ENCODE data around the gene POU2F1. TPM values are rescaled to one million over a fixed set of nuclear protein-coding genes. Genes with fewer than 3 reads are reported as not detected.

POU2F1 gene
- total RNA-seq, 1 donor from 2014 or later: 7.5 TPM

DNA sequence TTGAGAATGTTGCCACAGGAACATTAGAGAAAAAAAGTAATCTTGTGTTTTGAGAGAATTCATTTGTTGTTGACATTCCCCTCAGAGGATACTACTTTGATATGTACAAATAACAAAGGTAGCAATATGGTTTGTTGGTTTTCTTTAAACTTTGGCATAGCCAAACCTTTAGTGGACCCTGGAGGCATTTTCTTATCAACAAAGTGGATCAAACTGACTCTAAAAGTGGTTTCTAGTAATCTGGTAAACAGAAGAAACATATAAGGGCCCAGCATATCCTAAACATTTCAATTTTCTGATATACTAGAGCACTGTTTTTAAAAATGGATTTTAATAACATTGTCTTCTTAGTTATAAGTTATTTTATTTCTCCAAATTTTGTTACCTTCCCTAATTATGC lies 29.8 kb downstream of the POU2F1 start:
- ATAC-seq (no peak), DNase-seq (ENCODE audit: missing footprints) (no peak)
- intact Hi-C loops (cut with DNase I): no loop called here

DNA sequence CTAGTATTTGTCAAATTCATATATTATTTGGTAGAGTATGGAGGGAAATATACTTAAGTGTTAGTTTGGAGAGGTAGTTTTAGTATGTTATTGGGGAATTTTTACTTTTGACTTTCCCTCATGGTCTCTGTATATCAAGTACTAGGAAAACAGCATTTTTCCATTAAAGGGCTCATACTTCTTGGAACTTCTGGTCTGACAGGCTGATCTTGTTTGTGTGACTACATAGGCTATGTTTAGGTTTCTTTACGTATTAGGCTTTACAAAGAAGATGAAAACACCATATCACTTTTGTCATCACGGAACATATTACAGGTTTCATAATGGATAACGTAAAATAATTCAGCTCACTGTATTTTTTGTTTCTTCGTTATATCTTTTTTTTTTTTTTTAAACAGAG lies 30.8 kb downstream of the POU2F1 start:
- no peak for DNase-seq (ENCODE audit: missing footprints)
- no peak for ATAC-seq
- intact Hi-C loops (cut with DNase I): no loop called here

DNA sequence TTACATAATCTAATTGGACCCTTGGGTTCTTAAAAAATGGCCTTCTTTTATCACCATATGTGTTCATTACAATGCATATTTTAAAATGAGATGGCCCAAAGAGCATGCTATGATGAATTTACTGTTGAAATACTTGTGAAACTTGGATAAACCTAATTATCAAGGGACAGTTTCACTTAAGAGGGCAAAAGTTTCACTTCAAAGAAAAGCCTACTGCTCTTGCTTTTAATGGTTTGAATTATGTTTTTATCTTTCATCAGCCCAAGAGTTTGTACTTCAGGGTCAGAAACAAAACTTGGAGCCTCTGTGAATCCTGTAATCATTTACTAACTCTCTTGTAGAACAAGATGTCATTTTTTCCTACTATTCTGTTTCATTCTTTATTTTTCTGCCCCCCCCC lies 32.3 kb downstream of the POU2F1 start:
- ATAC-seq (no peak), DNase-seq (ENCODE audit: missing footprints) (no peak)
- intact Hi-C loops (cut with DNase I): no loop called here

DNA sequence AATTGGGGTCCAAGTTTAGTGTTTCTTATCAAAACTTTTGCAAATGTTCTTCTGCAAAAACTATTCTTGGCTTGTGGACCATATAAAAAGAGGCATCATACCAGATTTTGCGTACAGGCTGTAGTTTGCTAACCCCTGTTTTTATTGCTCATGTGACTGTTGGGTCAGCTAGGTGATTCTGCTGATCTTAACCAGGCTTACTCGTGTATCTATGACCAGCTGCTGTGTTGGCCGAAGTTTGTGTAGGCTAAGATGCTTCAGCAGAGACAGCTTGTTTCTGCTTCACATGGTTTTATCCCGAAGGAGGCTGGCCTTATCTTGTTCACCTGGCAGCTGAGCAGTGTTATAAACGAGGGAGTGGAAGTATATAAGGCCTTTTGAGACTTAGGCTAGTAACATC lies 38.2 kb downstream of the POU2F1 start:
- intact Hi-C loops (cut with DNase I): no loop called here
- ATAC-seq: no peak
- no peak for DNase-seq (ENCODE audit: missing footprints)

DNA sequence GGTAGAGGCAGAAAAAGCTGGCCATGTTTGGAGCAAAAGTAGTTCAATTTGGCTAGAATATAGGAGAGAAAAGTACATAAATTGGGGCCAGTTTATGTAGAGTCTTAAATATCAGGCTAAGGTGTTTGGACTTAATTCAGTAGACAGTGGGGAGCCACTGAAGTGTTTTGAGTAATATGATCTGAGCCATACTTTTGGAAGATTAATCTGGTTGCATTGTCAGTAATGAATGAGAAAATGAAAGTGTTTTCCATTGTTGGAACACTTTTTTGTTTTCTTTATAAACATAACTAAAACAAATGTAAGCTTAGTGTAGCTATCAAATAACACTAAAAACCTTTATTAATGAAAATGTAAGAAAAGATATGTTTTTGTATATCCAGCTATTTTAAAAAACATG lies 42.1 kb downstream of the POU2F1 start:
- ATAC-seq (no peak), DNase-seq (ENCODE audit: missing footprints) (no peak)
- intact Hi-C loops (cut with DNase I): no loop called here

DNA sequence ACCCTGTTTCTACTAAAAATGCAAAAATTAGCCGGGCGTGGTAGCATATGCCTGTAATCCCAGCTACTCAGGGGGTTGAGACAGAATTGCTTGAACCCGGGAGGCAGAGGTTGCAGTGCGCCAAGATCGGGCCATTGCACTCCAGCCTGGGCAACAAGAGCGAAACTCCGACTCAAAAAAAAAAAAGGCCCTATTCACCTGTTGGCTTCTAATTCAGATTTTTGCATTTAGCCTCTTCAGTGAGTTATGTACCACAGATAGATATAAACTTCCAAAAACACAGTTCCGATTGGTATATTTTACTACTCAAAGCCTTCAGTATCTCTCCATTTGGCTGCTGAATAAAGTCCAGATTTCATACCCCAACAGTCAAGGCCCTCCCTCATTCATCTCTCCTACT lies 42.7 kb downstream of the POU2F1 start:
- intact Hi-C loops (cut with DNase I): no loop called here
- ATAC-seq (no peak), DNase-seq (ENCODE audit: missing footprints) (no peak)

DNA sequence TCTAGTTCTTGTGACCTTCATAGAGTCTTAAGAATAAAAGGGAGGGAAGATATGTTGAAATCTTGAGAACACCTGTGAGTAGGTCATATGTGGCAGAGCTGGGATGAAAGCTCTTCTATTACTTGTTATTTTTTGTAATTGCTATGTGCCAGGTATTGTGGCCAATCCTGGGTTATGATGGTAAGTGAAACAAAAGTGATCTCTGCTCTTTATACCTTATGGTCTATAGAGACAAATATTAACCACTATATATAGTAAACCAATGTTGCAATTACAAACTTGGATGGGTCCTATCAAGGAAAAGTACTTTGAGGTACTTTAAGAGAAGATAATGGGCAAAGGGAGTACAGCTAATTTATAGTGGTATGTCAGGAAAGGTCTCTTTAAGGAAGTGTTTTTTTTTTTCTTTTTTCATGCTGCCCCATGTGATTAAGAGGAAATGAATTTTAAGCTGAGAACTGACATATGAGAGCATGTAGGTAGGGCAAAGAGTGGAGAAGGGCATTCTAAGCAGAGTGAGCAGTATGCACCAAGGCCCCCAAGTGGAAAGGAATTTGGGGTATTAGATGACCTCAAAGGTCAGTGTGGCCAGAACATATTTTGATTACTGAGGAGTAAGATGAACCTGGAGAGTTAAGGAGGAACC lies 43.3 kb downstream of the POU2F1 start:
- ATAC-seq: peak; percentile 28
- no peak for DNase-seq (ENCODE audit: missing footprints)
- intact Hi-C loops (cut with DNase I): no loop called here

DNA sequence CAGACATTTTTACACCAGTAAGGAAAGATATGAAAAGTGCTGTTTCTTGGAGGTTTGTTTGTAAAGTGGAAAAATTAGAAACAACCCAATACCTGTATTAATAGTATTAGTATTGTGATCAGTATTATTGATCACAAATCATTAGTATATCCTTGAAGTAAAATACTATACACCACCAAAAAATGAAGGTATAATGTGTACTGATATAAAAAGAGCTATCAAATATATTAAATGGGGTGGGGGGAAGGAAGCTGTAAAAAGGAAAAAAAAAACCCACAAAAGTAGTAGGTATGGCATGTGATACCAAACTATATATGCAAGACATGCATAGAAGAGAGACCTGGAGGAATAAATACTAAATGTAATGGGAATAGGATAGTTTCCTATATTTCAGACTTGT lies 46.3 kb downstream of the POU2F1 start:
- ATAC-seq: no peak
- no peak for DNase-seq (ENCODE audit: missing footprints)
- intact Hi-C loops (cut with DNase I): loop anchor here (2.0 kb wide), 1 partner anchor 266 kb away; no protein-coding TSS in a partner anchor

DNA sequence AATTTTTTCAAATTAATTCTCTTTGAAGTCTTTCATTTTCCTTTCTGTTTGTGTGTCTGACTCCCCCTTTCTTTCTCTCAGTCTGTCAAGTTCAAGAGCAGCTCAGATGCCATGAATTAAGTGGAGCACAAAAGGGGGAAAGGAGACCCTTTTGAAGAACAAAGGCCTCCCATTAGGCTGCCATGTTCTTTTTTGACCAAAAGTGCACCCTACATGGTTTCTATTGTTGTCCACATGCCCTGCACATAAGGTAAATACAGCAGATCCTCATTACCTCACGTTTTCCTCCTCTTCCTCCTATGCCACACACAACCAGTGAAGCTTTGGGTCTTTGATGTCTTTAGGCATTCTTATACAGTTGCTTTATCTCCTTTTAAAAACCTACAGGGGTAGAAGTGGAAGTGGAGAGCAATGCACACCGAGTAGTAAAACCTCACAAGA lies 47.7 kb downstream of the POU2F1 start:
- intact Hi-C loops (cut with DNase I): loop anchor here (2.0 kb wide), 1 partner anchor 176 kb away; no protein-coding TSS in a partner anchor
- no peak for ATAC-seq
- DNase-seq (ENCODE audit: missing footprints): no peak

DNA sequence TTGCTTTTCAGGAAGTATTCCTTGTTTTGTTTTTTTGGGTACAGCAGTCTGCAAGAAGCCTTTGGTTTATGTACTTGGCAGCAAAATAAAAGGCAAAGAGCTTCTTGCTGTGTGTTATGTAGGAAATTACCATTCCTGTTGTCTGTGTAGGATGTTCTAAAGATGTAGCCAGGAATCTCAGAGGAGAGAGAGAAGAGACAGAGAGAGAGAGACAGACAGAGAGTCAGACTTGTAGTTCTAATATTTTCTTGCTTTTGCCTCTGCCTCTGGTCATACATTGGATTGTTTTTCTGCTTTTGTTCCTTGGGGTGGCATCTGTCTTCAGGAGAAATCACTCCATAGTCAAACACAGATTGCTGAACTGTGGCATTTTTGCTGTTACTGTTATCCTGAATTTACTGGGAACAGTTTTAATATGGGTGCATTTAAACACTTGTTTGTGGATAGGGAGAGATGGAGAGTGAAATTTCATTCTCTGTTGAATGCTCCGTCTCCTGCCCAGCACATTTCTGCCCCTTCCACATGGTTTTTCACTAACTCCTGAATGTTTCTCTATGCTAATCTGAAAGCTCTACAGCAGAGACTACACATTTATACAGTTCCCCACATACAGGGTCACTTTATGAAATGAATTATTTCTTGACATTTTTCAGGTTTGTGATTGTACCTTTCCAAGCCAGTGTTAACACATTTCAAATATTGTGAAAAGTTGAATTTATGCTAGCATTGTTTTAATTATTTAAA lies 49.8 kb downstream of the POU2F1 start:
- ATAC-seq (no peak), DNase-seq (ENCODE audit: missing footprints) (no peak)
- intact Hi-C loops (cut with DNase I): no loop called here

DNA sequence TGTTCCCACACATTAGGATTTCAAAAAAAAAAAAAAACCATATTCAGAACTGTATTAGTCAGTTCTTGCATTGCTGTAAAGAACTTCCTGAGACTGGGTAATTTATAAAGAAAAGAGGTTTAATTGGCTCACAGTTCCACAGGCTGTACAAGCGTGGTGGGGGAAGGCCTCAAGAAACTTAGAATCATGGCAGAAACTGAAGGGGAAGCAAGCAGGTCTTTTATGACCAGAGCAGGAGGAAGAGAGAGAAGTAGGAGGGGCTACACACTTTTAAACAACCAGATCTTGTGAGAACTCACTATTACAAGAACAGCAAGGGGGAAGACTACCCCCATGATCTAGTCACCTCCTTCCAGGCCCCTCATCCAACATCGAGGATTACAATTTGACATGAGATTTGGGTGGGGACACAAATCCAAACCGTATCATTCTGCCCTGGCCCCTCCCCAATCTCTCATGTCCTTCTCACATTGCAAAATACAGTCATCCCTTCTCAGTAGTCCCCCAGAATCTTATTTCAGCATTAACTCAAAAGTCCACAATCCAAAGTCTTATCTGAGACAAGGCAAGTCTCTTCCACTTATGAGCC lies 51.8 kb downstream of the POU2F1 start:
- intact Hi-C loops (cut with DNase I): no loop called here

DNA sequence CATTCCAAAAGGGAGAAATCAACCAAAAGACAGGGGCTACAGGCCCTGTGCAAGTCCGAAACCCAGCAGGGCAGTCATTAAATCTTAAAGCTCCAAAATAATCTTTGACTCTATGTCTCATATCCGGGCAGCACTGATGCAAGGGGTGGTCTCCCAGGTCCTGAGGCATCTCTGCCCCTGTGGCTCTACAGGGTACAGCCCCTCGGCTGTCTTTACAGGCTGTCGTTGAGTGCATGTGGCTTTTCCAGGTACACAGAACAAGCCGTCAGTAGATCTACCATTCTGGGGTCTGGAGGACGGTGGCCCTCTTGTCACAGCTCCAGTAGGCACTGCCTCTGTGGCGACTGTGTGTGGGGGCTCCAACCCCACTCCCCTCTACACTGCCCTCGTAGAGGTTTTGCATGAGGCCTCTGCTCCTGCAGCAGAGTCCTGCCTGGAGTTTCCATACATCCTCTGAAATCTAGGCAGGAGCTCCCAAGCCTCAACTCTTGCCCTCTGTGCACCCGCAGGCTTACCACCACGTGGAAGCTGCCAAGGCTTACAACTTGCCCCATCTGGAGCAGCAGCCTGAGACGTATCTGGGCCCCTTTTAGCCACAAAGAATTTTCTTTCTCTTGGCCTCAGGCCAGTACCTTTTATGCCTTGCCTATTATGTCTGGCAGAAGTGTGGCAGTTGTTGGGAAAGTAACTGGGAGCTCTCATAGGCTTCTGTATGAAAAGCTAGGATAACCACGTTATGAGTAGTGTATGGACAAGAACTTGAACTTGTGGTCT lies 52.5 kb downstream of the POU2F1 start:
- intact Hi-C loops (cut with DNase I): no loop called here
- ATAC-seq (no peak), DNase-seq (ENCODE audit: missing footprints) (no peak)

More for the DNA sequence above, 51.8 kb downstream of the POU2F1 start:
- ATAC-seq (no peak), DNase-seq (ENCODE audit: missing footprints) (no peak)

DNA sequence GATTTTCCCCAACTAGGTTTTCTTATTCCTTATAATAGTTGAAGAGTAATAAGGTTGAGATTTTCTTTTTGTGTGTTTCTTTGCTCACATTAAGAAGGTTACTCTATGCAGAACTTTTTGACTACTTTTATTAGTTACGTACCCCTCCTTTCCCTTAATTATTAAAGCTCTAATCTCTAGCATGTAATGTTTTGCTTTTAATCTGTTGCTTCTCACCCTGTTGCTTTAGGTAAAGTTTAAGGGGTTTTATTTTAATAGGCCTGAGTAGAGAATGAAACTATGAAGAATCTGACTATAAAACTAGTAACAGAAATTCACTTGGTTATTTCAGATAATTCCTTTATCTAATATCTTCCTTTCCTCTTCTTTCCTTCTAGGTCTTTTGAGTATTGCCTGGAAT lies 53.4 kb downstream of the POU2F1 start:
- intact Hi-C loops (cut with DNase I): no loop called here

DNA sequence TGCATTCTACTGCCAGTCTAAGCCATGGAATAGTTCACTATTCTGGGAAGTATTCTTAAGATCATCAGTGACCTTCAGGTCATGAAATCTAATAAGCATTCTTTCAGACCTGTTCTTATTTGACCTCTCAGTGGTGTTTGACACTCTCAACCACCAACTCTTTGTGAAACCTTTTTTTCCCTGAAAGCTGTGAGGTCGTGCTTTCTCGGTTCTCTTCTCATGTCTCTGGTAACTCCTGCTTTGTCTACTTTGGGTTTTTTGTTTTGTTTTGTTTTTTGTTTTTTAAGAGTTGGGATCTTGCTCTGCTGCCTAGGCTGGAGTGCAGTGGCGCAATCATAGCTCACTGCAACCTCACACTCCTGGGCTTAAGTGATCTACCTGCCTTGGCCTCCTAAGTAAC lies 56.3 kb downstream of the POU2F1 start:
- ATAC-seq (no peak), DNase-seq (ENCODE audit: missing footprints) (no peak)
- intact Hi-C loops (cut with DNase I): no loop called here

More for the DNA sequence above, 53.4 kb downstream of the POU2F1 start:
- ATAC-seq (no peak), DNase-seq (ENCODE audit: missing footprints) (no peak)

DNA sequence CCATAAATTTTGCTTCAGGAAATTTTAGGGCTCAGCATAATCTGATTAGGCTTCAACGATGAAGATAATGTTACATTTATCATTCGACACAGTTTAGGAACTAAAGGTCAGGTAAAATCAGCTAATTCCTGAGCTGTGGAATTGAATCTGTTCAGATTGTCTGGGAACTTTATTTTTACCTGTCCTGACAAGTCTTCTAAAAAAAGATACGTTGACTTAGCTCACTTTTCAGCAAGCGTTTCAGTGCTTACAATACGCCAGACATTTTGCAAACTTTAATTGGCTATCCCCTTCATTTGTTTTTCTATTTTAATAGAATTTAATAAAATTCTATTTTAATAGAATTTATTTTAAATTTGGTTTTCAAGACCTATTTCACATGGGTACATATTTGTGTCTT lies 57.8 kb downstream of the POU2F1 start:
- DNase-seq (ENCODE audit: missing footprints): no peak
- intact Hi-C loops (cut with DNase I): no loop called here
- no peak for ATAC-seq

DNA sequence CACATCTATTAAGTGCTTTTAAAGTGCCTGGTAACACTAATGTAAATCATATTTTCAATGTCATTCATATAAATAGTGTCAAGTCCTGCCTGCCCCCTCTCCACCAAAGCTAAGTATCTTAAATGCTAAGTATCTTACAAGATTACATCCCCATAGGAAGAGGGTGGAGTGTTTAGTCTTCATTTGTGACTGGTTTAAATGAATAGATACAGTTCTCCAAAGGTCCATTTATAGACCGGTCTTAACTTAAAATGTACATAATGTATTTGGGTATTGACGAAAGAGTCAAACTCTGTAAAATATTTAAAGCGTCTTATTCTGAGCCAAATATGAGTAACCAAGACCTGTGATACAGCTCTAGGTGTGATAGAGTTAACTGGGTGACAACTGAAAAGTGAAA lies 60.2 kb downstream of the POU2F1 start:
- no peak for DNase-seq (ENCODE audit: missing footprints)
- intact Hi-C loops (cut with DNase I): no loop called here
- ATAC-seq: no peak

DNA sequence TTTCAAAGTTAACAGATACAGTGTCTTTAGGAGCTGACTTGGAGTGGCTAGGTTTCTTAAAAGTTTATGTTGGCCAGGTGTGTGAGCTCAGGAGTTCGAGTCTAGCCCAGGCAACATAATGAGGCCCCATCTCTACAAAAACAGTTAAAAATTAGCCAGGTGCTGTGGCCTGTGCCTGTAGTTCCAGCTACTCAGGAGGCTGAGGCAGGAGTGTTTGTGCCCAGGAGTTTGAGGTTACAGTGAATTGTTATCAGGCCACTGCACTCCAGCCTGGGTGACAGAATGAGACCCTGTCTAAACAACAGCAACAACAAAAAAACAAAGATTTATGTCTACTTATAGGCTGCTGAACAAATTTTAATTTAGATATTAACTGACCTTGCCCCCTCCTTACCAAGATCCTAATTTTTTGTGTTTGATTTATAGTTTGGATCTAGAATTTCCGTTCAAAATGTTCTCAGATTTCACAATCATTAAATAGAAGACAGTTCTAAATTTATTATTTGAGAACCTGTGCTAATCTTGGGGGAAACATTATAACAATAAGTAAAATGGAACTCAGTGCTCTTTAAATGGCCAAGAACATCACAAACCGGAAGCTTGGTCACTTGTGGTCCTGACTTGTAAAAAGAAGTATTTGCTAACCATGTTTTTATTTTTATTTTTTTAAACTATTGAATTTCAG lies 67.8 kb downstream of the POU2F1 start:
- ATAC-seq (no peak), DNase-seq (ENCODE audit: missing footprints) (no peak)
- intact Hi-C loops (cut with DNase I): no loop called here

DNA sequence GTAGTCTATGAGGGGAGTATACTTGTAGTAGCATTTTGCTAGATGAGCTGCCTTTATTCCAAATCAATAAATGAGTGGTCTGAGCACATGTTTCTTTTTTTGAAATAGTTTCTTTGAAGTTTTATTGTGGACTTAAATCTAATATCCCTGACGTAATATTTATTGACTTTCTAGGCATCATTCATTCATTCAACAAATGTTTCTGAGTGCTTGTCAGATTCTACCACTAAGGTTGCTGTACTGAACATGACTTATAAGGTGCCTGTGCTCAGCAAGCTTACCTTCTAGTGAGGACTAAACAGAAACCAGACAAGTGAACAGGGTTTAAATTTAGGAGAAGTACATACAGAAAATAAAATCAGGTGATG lies 68.4 kb downstream of the POU2F1 start:
- DNase-seq (ENCODE audit: missing footprints) (no peak), ATAC-seq (no peak)
- intact Hi-C loops (cut with DNase I): no loop called here

DNA sequence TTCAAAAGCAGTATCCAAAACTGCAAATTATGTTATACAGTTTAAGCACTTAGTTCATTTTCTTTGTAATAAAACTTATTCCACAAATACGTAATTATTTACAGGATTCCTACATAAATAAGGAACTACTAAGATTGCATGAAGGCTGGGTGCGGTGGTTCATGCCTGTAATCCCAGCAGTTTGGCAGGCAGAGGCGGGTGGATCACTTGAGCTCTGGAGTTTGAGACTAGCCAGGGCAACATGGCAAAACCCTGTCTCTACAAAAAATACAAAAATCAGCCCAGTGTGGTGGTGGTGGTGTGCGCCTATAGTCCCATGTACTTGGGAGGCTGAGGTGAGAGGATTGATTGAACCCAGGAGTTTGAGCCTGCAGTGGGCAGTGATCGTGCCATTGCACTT lies 69.3 kb downstream of the POU2F1 start:
- intact Hi-C loops (cut with DNase I): no loop called here
- DNase-seq (ENCODE audit: missing footprints) (no peak), ATAC-seq (no peak)
